Measurements from ENCODE around the gene STK32B. TPM values are rescaled to one million over a fixed set of nuclear protein-coding genes. Genes with fewer than 3 reads are reported as not detected.

STK32B gene
- polyA plus RNA-seq, 1 of the 3 experiments (the other 2 are of a cell fraction): 0.20 TPM

DNA sequence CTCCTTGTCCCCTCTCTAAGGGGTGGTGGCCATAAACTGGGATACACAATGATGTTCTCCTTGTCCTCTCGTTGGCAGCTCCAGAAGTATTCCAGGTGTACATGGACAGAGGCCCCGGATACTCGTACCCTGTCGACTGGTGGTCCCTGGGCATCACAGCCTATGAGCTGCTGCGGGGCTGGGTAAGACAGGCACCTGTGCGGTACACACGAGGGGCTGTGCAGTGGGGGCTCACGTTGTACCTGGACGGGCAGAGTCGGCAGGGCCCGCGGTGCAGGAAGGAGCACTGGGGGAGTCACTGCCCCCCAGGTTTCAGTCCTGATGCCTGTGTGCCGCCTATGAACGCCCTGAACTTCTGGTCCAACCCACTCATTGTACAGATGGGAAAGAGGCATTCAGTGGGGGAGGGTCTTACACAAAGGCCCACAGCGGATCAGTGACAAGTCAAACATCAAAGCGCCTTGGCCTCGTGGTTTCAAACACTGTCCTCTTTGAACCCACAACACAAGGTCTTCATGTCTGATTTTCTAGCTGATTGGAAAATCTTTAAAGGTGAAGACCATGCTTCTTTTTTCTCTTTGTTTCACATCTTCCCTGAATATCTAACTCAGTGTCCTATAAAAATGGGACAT is 395.4 kb downstream of the STK32B start:
- Histone ChIP-seq H3K9me3 (no peaks in the 10 kb centered on the region), H3K79me2 (ENCODE audit: insufficient read depth) (no peaks in the 10 kb centered on the region), H3K4me1 (ENCODE audit: control insufficient read depth in 1 of 2, insufficient read depth in 2 of 2, low read depth in 1 of 2, low read length in 1 of 2) (no peaks in the 10 kb centered on the region; a peak in 1 of 4 replicates), H2AFZ (ENCODE audit: low read depth) (no peak overlapping the region), H3K9me2 (no peaks in the 10 kb centered on the region), H3K4me3 (ENCODE audit: low read depth in 2 of 2, low read length in 1 of 2) (no peak overlapping the region), H3K9ac (no peak overlapping the region), H4K20me1 (ENCODE audit: insufficient read depth) (no peaks in the 10 kb centered on the region), H3K36me3 (replicated peaks in 1 of 2; ENCODE audit: control insufficient read depth in 1 of 2, insufficient read depth in 2 of 2, low read length in 1 of 2) (no peaks in the 10 kb centered on the region), H3K27me3 (ENCODE audit: insufficient read depth) (no peaks in the 10 kb centered on the region), H3K27ac (ENCODE audit: low read depth in 2 of 2, low read length in 1 of 2) (no peak overlapping the region), H3F3A (replicated peaks; ENCODE audit: insufficient read depth) (no peaks in the 10 kb centered on the region), H3K4me2 (no peak overlapping the region)
- CTCF ChIA-PET: interaction anchor here (1.0 to 2.1 kb wide), 4 partner anchors 13 to 46 kb away, joined by 3 to 11 read pairs (median 6); no protein-coding TSS in a partner anchor
- POLR2A ChIA-PET: interaction anchor here (0.9 kb wide), 1 partner anchor 13 kb away, joined by 3 read pairs; no protein-coding TSS in a partner anchor
- TF ChIP-seq EZH2phosphoT487 (IDR thresholded peaks at IDR 0.05; ENCODE audit: borderline replicate concordance, low read depth): no peak
- TF ChIP-seq CHD2 (IDR thresholded peaks at IDR 0.05; ENCODE audit: low read length, partially characterized antibody): no peak
- no peak for TF ChIP-seq ELF1 (IDR thresholded peaks at IDR 0.05)
- no peak for TF ChIP-seq POLR2AphosphoS5 (IDR thresholded peaks at IDR 0.05; ENCODE audit: low read depth, low read length)
- TF ChIP-seq, protein P1, sequence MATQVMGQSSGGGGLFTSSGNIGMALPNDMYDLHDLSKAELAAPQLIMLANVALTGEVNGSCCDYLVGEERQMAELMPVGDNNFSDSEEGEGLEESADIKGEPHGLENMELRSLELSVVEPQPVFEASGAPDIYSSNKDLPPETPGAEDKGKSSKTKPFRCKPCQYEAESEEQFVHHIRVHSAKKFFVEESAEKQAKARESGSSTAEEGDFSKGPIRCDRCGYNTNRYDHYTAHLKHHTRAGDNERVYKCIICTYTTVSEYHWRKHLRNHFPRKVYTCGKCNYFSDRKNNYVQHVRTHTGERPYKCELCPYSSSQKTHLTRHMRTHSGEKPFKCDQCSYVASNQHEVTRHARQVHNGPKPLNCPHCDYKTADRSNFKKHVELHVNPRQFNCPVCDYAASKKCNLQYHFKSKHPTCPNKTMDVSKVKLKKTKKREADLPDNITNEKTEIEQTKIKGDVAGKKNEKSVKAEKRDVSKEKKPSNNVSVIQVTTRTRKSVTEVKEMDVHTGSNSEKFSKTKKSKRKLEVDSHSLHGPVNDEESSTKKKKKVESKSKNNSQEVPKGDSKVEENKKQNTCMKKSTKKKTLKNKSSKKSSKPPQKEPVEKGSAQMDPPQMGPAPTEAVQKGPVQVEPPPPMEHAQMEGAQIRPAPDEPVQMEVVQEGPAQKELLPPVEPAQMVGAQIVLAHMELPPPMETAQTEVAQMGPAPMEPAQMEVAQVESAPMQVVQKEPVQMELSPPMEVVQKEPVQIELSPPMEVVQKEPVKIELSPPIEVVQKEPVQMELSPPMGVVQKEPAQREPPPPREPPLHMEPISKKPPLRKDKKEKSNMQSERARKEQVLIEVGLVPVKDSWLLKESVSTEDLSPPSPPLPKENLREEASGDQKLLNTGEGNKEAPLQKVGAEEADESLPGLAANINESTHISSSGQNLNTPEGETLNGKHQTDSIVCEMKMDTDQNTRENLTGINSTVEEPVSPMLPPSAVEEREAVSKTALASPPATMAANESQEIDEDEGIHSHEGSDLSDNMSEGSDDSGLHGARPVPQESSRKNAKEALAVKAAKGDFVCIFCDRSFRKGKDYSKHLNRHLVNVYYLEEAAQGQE (IDR thresholded peaks at IDR 0.05; ENCODE audit: low read depth, low read length): no peak
- TF ChIP-seq MEF2A (IDR thresholded peaks at IDR 0.05; ENCODE audit: borderline replicate concordance, low read depth): no peak
- no peak for TF ChIP-seq MXI1 (IDR thresholded peaks at IDR 0.05; ENCODE audit: low read depth, low read length)
- 63% methylated on average over 10 of the region's 17 CpGs for WGBS (ENCODE audit: low lambda C conversion rate)
- no peak for DNase-seq

DNA sequence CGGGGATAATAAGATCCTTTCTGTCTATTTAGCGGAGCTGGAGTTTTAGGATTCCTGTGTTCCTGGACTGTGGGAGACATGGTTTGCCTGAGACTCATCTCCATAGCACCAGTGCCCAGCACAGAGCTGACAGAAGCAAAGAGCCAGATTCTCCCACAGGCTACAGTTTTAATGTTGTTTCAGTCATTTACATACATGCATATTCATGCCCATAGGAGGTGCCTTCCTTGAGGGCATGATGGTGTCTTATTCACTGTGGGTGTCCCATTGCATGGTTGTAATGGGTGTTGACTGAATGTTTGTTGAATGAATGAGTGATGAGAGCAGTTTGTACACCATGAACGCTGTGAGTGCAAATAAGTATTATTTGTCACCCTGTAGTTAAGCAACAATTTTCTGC is 396.5 kb downstream of the STK32B start:
- Histone ChIP-seq H3K9me3 (no peaks in the 10 kb centered on the region), H3F3A (replicated peaks; ENCODE audit: insufficient read depth) (no peaks in the 10 kb centered on the region), H3K4me2 (no peak overlapping the region), H3K9me2 (no peaks in the 10 kb centered on the region), H2AFZ (ENCODE audit: low read depth) (no peak overlapping the region), H4K20me1 (ENCODE audit: insufficient read depth) (no peaks in the 10 kb centered on the region), H3K27me3 (ENCODE audit: insufficient read depth) (no peaks in the 10 kb centered on the region), H3K4me1 (ENCODE audit: control insufficient read depth in 1 of 2, insufficient read depth in 2 of 2, low read depth in 1 of 2, low read length in 1 of 2) (no peaks in the 10 kb centered on the region; a peak in 1 of 4 replicates), H3K9ac (no peak overlapping the region), H3K36me3 (replicated peaks in 1 of 2; ENCODE audit: control insufficient read depth in 1 of 2, insufficient read depth in 2 of 2, low read length in 1 of 2) (no peaks in the 10 kb centered on the region), H3K79me2 (ENCODE audit: insufficient read depth) (no peaks in the 10 kb centered on the region), H3K27ac (ENCODE audit: low read depth in 2 of 2, low read length in 1 of 2) (no peak overlapping the region), H3K4me3 (ENCODE audit: low read depth in 2 of 2, low read length in 1 of 2) (no peak overlapping the region)
- 19% methylated on average over 3 of the region's 3 CpGs for WGBS (ENCODE audit: low lambda C conversion rate)
- TF ChIP-seq MXI1 (IDR thresholded peaks at IDR 0.05; ENCODE audit: low read depth, low read length) (no peak), GABPA (IDR thresholded peaks at IDR 0.05; ENCODE audit: low read depth) (no peak), RCOR1 (IDR thresholded peaks at IDR 0.05; ENCODE audit: low read length) (no peak), SIN3A (IDR thresholded peaks at IDR 0.05; ENCODE audit: borderline replicate concordance, low read depth, low read length) (no peak), ELF1 (IDR thresholded peaks at IDR 0.05) (no peak), JUND (IDR thresholded peaks at IDR 0.05) (no peak), EP300 (IDR thresholded peaks at IDR 0.05; ENCODE audit: borderline replicate concordance in 1 of 2, low read depth in 1 of 2, low read length in 1 of 2) (no peak)
- TF ChIP-seq, protein P2, sequence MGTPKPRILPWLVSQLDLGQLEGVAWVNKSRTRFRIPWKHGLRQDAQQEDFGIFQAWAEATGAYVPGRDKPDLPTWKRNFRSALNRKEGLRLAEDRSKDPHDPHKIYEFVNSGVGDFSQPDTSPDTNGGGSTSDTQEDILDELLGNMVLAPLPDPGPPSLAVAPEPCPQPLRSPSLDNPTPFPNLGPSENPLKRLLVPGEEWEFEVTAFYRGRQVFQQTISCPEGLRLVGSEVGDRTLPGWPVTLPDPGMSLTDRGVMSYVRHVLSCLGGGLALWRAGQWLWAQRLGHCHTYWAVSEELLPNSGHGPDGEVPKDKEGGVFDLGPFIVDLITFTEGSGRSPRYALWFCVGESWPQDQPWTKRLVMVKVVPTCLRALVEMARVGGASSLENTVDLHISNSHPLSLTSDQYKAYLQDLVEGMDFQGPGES (IDR thresholded peaks at IDR 0.05; ENCODE audit: low read depth, low read length): no peak
- ChIA-PET CTCF (interaction anchor here (0.6 to 2.0 kb wide), 3 partner anchors 12 to 263 kb away, joined by 3 to 11 read pairs (median 3); partner anchors contain the start of gene EVC), POLR2A (no interaction called here)
- no peak for DNase-seq

Data from SK-N-SH (cell line).